Measurements from ENCODE around the gene FAM229A. TPM values are rescaled to one million over a fixed set of nuclear protein-coding genes. Genes with fewer than 3 reads are reported as not detected.

The FAM229A gene
- total RNA-seq, 1 experiment from 2014 or later = 5.6 TPM

GRCh38 chr1:32358435-32358834 lies 3.9 kb downstream of the FAM229A start:
- TF ChIP-seq CTCF (conservative IDR thresholded peaks at IDR 0.05) = no peak
- Mint-ChIP-seq H3K9me3 (no peaks in the 10 kb centered on the region), H3K36me3 (ENCODE audit: insufficient read depth in 1 of 3, low read depth in 3 of 3) (peaks cover 9 to 23% (median 16%) of the 10 kb centered on the region in 3 experiments; a peak in 5 of 7 replicates), H3K4me3 (no peak overlapping the region), H3K27me3 (ENCODE audit: low read depth) (peaks cover 24% of the 10 kb centered on the region), H3K4me1 (peaks cover 17 to 18% of the 10 kb centered on the region in 2 experiments), H3K27ac (no peak overlapping the region; a peak in 1 of 7 replicates)
- no peak overlapping the region for H2BK5ac ChIP-seq (ENCODE audit: insufficient read length, low read length)
- H4K20me1 ChIP-seq (ENCODE audit: control insufficient read depth, insufficient read depth, insufficient read length) = no peaks in the 10 kb centered on the region
- no peak overlapping the region for H4K91ac ChIP-seq (ENCODE audit: insufficient read length, low read depth, low read length)
- no peak overlapping the region for H3K4me2 ChIP-seq (ENCODE audit: insufficient read depth, insufficient read length, low read length)
- H2BK15ac ChIP-seq (ENCODE audit: low read depth, low read length) = no peak overlapping the region
- H3K4ac ChIP-seq (ENCODE audit: low read depth, low read length) = no peak overlapping the region
- H2AK5ac ChIP-seq (ENCODE audit: insufficient read length, low read length) = no peak overlapping the region
- no peak overlapping the region for H3K56ac ChIP-seq (ENCODE audit: insufficient read length, low read depth, low read length)
- H3K14ac ChIP-seq (ENCODE audit: insufficient read depth, low read length) = no peak overlapping the region
- H4K5ac ChIP-seq (ENCODE audit: insufficient read length, low read depth, low read length) = no peak overlapping the region
- no peaks in the 10 kb centered on the region for H3K79me1 ChIP-seq (ENCODE audit: insufficient read depth, low read depth, low read length, poor library complexity, severe bottlenecking)
- no peak overlapping the region for H3K27ac ChIP-seq (ENCODE audit: insufficient read length, low read depth, low read length)
- H2BK20ac ChIP-seq (ENCODE audit: low read depth, low read length, poor library complexity, severe bottlenecking) = no peak overlapping the region
- no peak overlapping the region for H3K9ac ChIP-seq (ENCODE audit: extremely low read depth, insufficient read length, low read length)
- no peaks in the 10 kb centered on the region for H3K9me3 ChIP-seq (ENCODE audit: control insufficient read depth, low read depth, low read length)
- H3K27me3 ChIP-seq (ENCODE audit: insufficient read depth, low read length) = no peaks in the 10 kb centered on the region; the same call in 1 of the 2 replicates
- peaks cover 12% of the 10 kb centered on the region for H3K23me2 ChIP-seq (ENCODE audit: insufficient read length, low read depth, low read length, poor library complexity, severe bottlenecking)
- no peak overlapping the region for H2BK120ac ChIP-seq (ENCODE audit: low read depth, low read length, poor library complexity, severe bottlenecking)
- H3T11ph ChIP-seq (ENCODE audit: low read length) = no peak overlapping the region
- H3K4me1 ChIP-seq (ENCODE audit: insufficient read depth, low read length) = no peaks in the 10 kb centered on the region
- no peak for DNase-seq
- WGBS (ENCODE audit: extremely low coverage, insufficient read length, low lambda C conversion rate) = no CpG with 5 or more reads among the region's 3 CpGs
- no peak overlapping the region for H4K8ac ChIP-seq (replicated peaks; ENCODE audit: insufficient read length, low read depth, low read length)
- no peaks in the 10 kb centered on the region for H3K79me2 ChIP-seq (ENCODE audit: insufficient read depth, low read length)
- H2BK12ac ChIP-seq (ENCODE audit: insufficient read length, low read depth, low read length) = no peak overlapping the region
- no peak overlapping the region for H2AFZ ChIP-seq (ENCODE audit: low read length)
- no peak overlapping the region for H3K18ac ChIP-seq (ENCODE audit: insufficient read length, low read depth, low read length)
- H3K23ac ChIP-seq (ENCODE audit: insufficient read length, low read depth, low read length) = no peak overlapping the region
